Left ventricle myocardium superior (tissue), 1 donor: ENCODE results near the gene MARS1. TPM values are rescaled to one million over a fixed set of nuclear protein-coding genes. Genes with fewer than 3 reads are reported as not detected.
"Not testable (repeated sequence)": the region's sequence is repeated elsewhere in the genome, so short reads cannot be mapped to it uniquely, and the experiment has no call there.

Experiments used
- ATAC-seq: fragments of 200-7000 bp; cut with Tn5 transposase; one replicate; pipeline ENCODE4 v1.9.1; 2020; ENCODE audit warnings: mild to moderate bottlenecking, moderate library complexity
- DNase-seq: peaks from one replicate; pipeline ENCODE4 v3.0.0-alpha.2; 2020
- intact Hi-C: fragments of 100-400 bp; cut with micrococcal nuclease; formaldehyde crosslinking; loops from one replicate; pipeline ENCODE4 v1.11.0; 2022
- total RNA-seq: library from RNA; stranded (reverse); fragmentation: NEBNext Ultra II Directional; extraction: Animal tissue kit (Norgen Biotek cat#: 25700); gene quantifications from one replicate; pipeline ENCODE4 v1.2.1, GENCODE V29; 2021
- donor health status: DM: no; HTN: yes; CAD: no; lungs with severe emphysema.

Gene MARS1
- total RNA-seq, 1 donor from 2014 or later, result 72.7 TPM

GRCh38 chr12:57481671-57482070 is 6.2 kb upstream of the MARS1 start:
- DNase-seq (no peak), ATAC-seq (no peak)
- intact Hi-C loops, result no loop called here

GRCh38 chr12:57483466-57483865 is 4.4 kb upstream of the MARS1 start:
- no peak for ATAC-seq
- intact Hi-C loops, result no loop called here
- DNase-seq, result no peak

GRCh38 chr12:57485695-57486094 is 2.2 kb upstream of the MARS1 start:
- DNase-seq (no peak), ATAC-seq (no peak)
- intact Hi-C loops, result no loop called here

GRCh38 chr12:57487055-57487596 is 742 bp upstream of the MARS1 start:
- ATAC-seq (no peak), DNase-seq (no peak)
- intact Hi-C loops, result no loop called here

GRCh38 chr12:57488402-57489156 is 711 bp downstream of the MARS1 start:
- ATAC-seq, result no peak
- no peak for DNase-seq
- intact Hi-C loops, result no loop called here

GRCh38 chr12:57489157-57489641 is 1.3 kb downstream of the MARS1 start:
- DNase-seq (no peak), ATAC-seq (no peak)
- intact Hi-C loops, result no loop called here

- intact Hi-C loops, result no loop called here
- ATAC-seq (no peak), DNase-seq (no peak)
Measured at GRCh38 chr12:57490126-57490525, 2.3 kb downstream of the MARS1 start.

GRCh38 chr12:57491393-57492280 is 3.8 kb downstream of the MARS1 start:
- no peak for ATAC-seq
- intact Hi-C loops, result no loop called here

GRCh38 chr12:57495051-57495701 is 7.3 kb downstream of the MARS1 start:
- intact Hi-C loops, result not testable (repeated sequence)

More at GRCh38 chr12:57491393-57492280, 3.8 kb downstream of the MARS1 start:
- DNase-seq, result no peak

GRCh38 chr12:57496822-57497221 is 9.0 kb downstream of the MARS1 start:
- ATAC-seq, result no peak
- intact Hi-C loops, result no loop called here
- no peak for DNase-seq

More at GRCh38 chr12:57495051-57495701, 7.3 kb downstream of the MARS1 start:
- not testable (repeated sequence) for ATAC-seq, DNase-seq

- intact Hi-C loops, result no loop called here
- no peak for ATAC-seq
- no peak for DNase-seq
Measured at GRCh38 chr12:57497223-57498131, 9.6 kb downstream of the MARS1 start.

- no peak for DNase-seq
- intact Hi-C loops, result no loop called here
- no peak for ATAC-seq
Measured at GRCh38 chr12:57498132-57498502, 10.2 kb downstream of the MARS1 start.

- DNase-seq (no peak), ATAC-seq (no peak)
- intact Hi-C loops, result no loop called here
Measured at GRCh38 chr12:57498571-57498970, 10.7 kb downstream of the MARS1 start.

GRCh38 chr12:57500213-57500612 is 12.3 kb downstream of the MARS1 start:
- intact Hi-C loops, result no loop called here
- DNase-seq (no peak), ATAC-seq (no peak)

- intact Hi-C loops, ATAC-seq, DNase-seq: not testable (repeated sequence)
Measured at GRCh38 chr12:57502311-57502969, 14.6 kb downstream of the MARS1 start.

- DNase-seq, ATAC-seq, intact Hi-C loops: not testable (repeated sequence)
Measured at GRCh38 chr12:57506541-57506940, 18.7 kb downstream of the MARS1 start.

- DNase-seq, ATAC-seq, intact Hi-C loops: not testable (repeated sequence)
Measured at GRCh38 chr12:57507796-57508195, 19.9 kb downstream of the MARS1 start.

- intact Hi-C loops, result no loop called here
- no peak for ATAC-seq
- DNase-seq, result no peak
Measured at GRCh38 chr12:57511161-57511560, 23.3 kb downstream of the MARS1 start.
